ENCODE measurements around the gene CDIPT. TPM values are rescaled to one million over a fixed set of nuclear protein-coding genes. Genes with fewer than 3 reads are reported as not detected.
"Not testable (repeated sequence)": the region's sequence is repeated elsewhere in the genome, so short reads cannot be mapped to it uniquely, and the experiment has no call there.

The CDIPT gene
- total and polyA plus RNA-seq, 8 donors, result 69.5 to 84.8 (median 78.3) TPM

GRCh38 chr16:29910819-29911675 lies 48.0 kb upstream of the CDIPT start:
- no peak for ATAC-seq
- H3K4me3 ChIP-seq, result no peak overlapping the region
- H3K36me3 ChIP-seq, result peaks cover 0 to 26% of the 10 kb centered on the region in 2 donors
- H3K9me3 ChIP-seq, result no peaks in the 10 kb centered on the region
- no peaks in the 10 kb centered on the region for H3K4me1 ChIP-seq
- intact Hi-C loops (cut with DNase I), result no loop called here
- no peak for DNase-seq
- TF ChIP-seq CTCF (IDR thresholded peaks at IDR 0.05), result no peak
- H3K27me3 ChIP-seq, result no peaks in the 10 kb centered on the region
- no peak overlapping the region for H3K27ac ChIP-seq

GRCh38 chr16:29909851-29910250 lies 46.8 kb upstream of the CDIPT start:
- peaks cover 0 to 20% of the 10 kb centered on the region in 2 donors for H3K36me3 ChIP-seq
- intact Hi-C loops (cut with DNase I); H3K4me1 ChIP-seq; ATAC-seq; H3K4me3 ChIP-seq; DNase-seq; H3K27me3 ChIP-seq; H3K9me3 ChIP-seq; H3K27ac ChIP-seq: not testable (repeated sequence)

- H3K27me3 ChIP-seq, result no peaks in the 10 kb centered on the region
- intact Hi-C loops (cut with DNase I), result no loop called here
- H3K9me3 ChIP-seq, result no peaks in the 10 kb centered on the region
- peaks cover 0 to 16% of the 10 kb centered on the region in 2 donors for H3K36me3 ChIP-seq
- DNase-seq (no peak), ATAC-seq (no peak)
- H3K4me3 ChIP-seq, result no peak overlapping the region
- H3K4me1 ChIP-seq, result no peaks in the 10 kb centered on the region
- TF ChIP-seq CTCF (IDR thresholded peaks at IDR 0.05), result no peak
- no peak overlapping the region for H3K27ac ChIP-seq
These were observed 46.4 kb upstream of the CDIPT start for GRCh38 chr16:29909391-29909790.

- H3K27ac ChIP-seq, result no peak overlapping the region
- no peak for DNase-seq
- H3K4me3 ChIP-seq, result no peak overlapping the region
- peaks cover 0 to 10% of the 10 kb centered on the region in 2 donors for H3K36me3 ChIP-seq
- ATAC-seq, result no peak
- H3K4me1 ChIP-seq, result no peaks in the 10 kb centered on the region
- no peaks in the 10 kb centered on the region for H3K9me3 ChIP-seq
- TF ChIP-seq CTCF (IDR thresholded peaks at IDR 0.05), result no peak
- no peaks in the 10 kb centered on the region for H3K27me3 ChIP-seq
- intact Hi-C loops (cut with DNase I), result no loop called here
These were observed 45.7 kb upstream of the CDIPT start for GRCh38 chr16:29908719-29909220.

GRCh38 chr16:29907973-29908372 lies 44.9 kb upstream of the CDIPT start:
- Histone ChIP-seq H3K4me1 (no peaks in the 10 kb centered on the region), H3K36me3 (peaks cover 0 to 5% of the 10 kb centered on the region in 2 donors), H3K4me3 (no peak overlapping the region), H3K27me3 (no peaks in the 10 kb centered on the region), H3K27ac (no peak overlapping the region), H3K9me3 (no peaks in the 10 kb centered on the region)
- TF ChIP-seq CTCF (IDR thresholded peaks at IDR 0.05), result no peak
- intact Hi-C loops (cut with DNase I), result no loop called here
- no peak for DNase-seq
- no peak for ATAC-seq
